Subcutaneous adipose tissue (tissue), 4 donors: ENCODE results near the gene HCRT. TPM values are rescaled to one million over a fixed set of nuclear protein-coding genes. Genes with fewer than 3 reads are reported as not detected.

Experiments used
- total RNA-seq, 4 donors: library from RNA; depleted of rRNA; stranded (reverse); fragments of >200 nt; gene quantifications; one replicate each; pipeline ENCODE4 v1.1.0, GENCODE V29; 2016
- TF ChIP-seq, protein P1 (sequence below): fragments of 450-650 bp; IDR thresholded peaks from one replicate; pipeline ENCODE4 v1.5.1; 2016; ENCODE audit warnings: low read depth, mild to moderate bottlenecking, control low read depth, antibody characterized with exemption, moderate library complexity

Gene HCRT, protein sequence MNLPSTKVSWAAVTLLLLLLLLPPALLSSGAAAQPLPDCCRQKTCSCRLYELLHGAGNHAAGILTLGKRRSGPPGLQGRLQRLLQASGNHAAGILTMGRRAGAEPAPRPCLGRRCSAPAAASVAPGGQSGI
- total RNA-seq: not detected

DNA sequence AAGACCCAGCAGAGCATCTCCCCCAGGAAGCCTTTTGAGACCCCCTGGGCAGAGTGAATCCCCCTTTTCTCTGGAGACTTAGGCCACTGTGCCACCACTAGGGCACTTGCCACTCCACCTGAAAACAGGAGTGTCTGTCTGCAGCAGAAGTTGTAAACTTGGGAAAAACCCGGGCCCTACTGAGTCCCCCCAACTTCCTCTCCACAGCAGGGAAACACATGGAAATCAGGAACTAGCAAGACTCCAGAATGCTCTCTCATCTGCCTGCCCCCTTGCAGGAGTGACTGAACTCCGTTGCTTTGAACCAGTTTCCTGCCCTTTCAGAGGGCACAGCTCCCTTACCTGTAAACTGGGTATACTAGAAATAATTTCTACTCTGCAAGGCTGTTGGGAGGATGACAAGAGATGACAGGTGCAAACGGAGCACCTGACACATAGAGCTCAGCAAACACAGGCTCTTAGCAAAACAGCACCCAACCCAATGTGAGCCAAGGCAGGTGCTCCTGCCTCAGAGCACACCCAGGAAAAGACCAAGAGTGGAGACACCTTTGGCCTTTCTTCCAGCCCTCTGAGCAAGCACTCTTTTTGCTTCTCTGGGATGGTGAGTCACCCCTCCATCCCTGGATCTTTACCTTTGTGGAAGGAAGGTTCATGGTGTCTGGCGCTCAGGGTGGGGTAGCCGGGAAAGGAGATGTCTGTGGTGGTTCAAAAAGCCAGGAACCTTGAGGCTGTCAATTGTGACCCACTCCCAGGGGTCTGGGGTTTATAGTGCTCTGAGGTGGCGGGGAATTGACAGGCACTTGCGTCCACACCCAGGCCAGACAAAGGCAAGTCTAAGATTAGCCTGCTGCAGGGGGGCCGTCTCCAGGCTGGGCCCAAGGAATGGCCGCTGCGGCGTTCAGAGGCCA, at the start of gene HCRT:
TSS of gene HCRT (minus strand) at position 740 of the 908 bp plus-strand sequence. CDS start at position 653, 87 bp downstream.
- TF ChIP-seq, protein P1, sequence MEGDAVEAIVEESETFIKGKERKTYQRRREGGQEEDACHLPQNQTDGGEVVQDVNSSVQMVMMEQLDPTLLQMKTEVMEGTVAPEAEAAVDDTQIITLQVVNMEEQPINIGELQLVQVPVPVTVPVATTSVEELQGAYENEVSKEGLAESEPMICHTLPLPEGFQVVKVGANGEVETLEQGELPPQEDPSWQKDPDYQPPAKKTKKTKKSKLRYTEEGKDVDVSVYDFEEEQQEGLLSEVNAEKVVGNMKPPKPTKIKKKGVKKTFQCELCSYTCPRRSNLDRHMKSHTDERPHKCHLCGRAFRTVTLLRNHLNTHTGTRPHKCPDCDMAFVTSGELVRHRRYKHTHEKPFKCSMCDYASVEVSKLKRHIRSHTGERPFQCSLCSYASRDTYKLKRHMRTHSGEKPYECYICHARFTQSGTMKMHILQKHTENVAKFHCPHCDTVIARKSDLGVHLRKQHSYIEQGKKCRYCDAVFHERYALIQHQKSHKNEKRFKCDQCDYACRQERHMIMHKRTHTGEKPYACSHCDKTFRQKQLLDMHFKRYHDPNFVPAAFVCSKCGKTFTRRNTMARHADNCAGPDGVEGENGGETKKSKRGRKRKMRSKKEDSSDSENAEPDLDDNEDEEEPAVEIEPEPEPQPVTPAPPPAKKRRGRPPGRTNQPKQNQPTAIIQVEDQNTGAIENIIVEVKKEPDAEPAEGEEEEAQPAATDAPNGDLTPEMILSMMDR: no peak

DNA sequence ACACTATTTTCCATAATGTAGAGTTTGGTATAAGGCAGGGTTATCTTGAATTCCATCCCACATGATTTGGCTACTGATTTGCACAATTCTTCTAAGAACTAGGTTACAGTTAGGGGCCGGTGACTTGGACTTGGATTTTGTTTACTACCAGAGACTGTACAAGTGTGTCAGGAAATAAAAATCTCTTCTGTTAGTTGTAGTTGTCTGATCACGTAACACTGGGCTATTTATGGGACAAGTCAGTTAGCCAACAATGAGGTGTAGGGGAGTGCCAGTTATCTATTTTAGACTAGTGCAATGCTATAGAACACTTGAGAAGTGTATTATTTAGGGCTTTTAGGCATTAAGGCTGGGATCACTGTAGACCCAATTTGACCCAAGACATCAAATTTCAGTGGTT, 48.7 kb upstream of the HCRT start:
- TF ChIP-seq, protein P1: no peak

DNA sequence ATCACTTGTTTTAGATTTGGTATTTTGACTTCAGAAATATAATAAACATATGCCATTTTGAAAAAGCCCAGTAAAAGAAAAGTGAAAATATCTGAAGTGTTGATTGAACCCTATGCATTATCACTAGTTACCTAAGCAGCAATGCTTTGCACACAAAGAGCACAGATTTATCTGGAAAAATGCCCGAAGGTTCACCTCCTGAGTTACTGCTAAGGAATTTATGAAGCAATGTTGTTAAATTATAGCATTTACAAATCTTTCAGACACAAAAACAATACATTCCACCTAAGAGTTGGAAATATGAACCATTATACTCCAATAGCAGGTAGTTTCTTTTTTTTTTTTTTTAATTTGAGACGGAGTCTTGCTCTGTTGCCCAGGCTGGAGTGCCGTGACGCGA, 47.9 kb upstream of the HCRT start:
- TF ChIP-seq, protein P1: no peak

DNA sequence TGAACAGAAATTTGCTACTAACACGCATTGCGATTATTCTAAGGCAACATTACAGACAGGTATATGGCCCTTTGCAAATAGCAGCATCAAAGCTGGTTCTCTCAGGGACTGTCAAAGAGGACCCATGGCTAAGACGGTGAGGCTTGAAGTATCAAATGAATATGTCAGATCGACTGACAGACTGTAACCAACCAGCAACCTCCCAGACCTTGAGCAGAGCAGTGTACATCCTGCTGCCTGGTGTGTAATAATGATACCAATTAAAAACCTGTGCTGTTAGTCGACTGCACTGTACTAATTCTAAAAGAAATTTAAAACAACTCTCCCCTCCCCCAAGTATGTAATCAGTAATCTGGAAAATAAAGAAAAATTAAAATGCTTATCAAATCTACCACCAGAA, 45.0 kb upstream of the HCRT start:
- TF ChIP-seq, protein P1: no peak

DNA sequence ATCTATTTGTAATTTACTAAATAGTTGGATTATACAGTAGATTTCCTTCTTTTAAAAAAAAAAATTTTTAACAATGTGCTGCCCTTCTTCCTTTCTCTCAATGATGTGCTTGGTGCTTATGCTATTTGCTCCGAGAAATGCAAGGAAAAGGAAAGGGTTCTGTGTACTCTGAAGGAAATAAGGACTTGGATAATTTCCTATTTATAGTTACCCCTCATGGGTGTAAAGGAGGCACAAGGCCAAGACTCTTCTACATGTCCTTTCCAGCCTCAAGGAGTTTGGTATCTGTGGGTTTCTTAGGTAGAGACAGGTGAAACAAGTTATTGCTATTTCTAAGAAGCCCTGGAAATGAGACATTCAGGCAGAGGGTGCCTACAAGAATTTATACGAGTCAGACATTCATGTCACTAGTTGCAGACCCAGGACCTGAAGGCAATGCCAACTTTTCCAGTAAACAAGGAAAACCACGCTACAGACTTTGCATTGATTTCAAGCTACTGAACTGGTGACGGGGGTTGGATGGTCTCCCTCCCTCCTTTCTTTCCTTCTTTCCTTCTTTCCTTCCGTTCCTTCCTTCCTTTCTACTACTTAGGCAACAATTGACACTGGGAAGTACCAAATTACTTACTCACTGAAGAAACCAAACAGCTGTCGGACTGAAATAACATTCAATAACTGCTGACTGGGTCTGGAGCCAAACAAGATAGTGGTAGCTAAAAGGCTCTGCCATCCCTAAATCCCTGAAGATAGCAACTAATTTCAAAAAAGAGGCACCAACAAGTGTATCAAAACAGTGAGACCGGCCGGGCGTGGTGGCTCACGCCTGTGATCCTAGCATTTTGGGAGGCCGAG, 42.8 kb upstream of the HCRT start:
- TF ChIP-seq, protein P1: no peak

DNA sequence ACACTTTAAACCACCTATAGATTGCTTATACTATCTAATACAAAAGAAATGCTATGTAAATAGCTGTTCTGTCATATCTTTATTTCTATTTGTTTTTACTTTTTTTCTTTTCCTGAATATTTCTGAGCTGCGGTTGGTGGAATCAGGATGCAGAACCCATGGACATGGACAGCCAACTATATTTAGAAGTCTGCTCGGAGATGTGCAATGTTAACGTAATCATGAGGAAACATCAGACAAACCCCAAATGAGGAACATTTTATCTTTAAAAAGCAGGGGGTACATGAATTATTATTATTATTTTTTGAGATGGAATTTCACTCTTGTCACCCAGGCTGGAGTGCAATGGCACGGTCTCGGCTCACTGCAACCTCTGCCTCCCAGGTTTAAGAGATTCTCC, 40.4 kb upstream of the HCRT start:
- TF ChIP-seq, protein P1: no peak

DNA sequence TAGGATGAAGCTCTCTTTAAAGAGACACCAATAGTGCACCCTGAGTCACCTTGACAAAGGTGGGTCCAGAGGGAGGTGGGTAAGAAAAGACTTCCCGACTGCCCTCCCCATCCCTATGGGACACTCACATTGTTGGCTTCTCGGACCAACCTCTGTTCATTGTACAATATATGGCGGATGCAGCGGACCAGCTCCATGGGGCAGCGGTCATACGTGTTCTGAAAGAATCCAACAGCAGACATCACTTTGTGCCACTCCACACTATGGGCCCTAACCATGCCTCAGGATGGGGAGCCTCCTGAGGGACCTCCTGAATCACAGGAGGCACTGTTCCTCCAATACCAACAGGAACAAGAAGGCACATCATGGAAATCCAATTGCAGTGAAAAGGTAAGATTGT, 39.4 kb upstream of the HCRT start:
- TF ChIP-seq, protein P1: no peak
